ENCODE data around the gene TUBGCP3.

The TUBGCP3 gene

DNA sequence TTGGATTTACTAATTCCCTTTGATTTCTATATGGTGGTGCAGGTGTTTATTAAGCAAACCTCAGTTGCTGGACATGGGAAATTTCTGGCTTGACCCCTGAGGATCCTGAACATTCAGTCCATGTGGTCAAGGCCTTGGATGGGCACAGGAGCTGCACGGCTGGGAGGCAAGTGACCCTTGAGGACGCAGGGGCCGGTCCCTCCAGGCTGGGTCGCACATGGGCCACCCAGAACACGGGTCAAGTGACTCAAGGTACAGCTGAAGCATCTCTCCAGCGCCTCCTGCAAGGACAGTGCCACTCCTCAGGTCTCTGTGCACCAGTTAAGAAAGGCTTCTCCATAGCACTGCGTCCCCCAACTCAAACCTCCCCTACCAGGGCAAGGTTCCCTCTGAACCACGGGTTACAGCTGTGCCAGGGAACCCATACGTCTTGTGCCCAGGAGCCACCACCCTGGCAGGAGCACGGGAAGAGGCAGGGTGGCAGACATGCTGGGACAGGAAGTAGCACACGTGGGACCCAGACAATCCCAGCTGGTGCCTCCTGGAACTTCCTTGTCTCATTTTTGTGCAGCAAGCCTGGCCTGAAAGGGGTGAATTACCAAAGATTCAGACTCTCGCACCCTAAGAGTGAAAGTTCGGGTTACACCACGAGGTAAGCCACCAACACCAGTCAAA lies 118.7 kb downstream of the TUBGCP3 start:
- TF ChIP-seq, protein P1, sequence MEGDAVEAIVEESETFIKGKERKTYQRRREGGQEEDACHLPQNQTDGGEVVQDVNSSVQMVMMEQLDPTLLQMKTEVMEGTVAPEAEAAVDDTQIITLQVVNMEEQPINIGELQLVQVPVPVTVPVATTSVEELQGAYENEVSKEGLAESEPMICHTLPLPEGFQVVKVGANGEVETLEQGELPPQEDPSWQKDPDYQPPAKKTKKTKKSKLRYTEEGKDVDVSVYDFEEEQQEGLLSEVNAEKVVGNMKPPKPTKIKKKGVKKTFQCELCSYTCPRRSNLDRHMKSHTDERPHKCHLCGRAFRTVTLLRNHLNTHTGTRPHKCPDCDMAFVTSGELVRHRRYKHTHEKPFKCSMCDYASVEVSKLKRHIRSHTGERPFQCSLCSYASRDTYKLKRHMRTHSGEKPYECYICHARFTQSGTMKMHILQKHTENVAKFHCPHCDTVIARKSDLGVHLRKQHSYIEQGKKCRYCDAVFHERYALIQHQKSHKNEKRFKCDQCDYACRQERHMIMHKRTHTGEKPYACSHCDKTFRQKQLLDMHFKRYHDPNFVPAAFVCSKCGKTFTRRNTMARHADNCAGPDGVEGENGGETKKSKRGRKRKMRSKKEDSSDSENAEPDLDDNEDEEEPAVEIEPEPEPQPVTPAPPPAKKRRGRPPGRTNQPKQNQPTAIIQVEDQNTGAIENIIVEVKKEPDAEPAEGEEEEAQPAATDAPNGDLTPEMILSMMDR (IDR thresholded peaks at IDR 0.05), result no peak
- Histone ChIP-seq H3K4me3 (no peak overlapping the region), H3K27ac (no peak overlapping the region)
- DNase-seq (ENCODE audit: low spot score), result no peak

DNA sequence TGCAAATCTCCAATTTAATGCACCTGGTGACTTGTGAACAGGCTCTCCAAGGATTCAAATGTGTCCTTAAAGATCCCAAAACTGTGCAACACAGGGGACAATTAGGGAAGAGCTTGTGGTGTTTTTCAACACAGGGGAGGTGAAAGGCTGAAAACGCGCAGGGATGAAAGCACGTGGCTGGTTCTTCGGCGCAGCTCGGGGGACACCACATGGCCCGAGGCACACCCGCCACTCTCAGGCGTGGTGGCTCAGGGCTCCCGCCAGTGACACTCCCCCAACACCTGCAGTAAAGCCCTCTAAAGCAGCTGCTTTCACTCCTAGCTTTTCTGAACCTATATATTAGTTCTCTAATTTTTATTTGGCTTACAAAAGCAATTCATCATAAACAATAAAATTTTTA lies 119.9 kb downstream of the TUBGCP3 start:
- no peak overlapping the region for H3K27ac ChIP-seq
- no peak overlapping the region for H3K4me3 ChIP-seq
- TF ChIP-seq, protein P1 (IDR thresholded peaks at IDR 0.05), result no peak
- no peak for DNase-seq (ENCODE audit: low spot score)

DNA sequence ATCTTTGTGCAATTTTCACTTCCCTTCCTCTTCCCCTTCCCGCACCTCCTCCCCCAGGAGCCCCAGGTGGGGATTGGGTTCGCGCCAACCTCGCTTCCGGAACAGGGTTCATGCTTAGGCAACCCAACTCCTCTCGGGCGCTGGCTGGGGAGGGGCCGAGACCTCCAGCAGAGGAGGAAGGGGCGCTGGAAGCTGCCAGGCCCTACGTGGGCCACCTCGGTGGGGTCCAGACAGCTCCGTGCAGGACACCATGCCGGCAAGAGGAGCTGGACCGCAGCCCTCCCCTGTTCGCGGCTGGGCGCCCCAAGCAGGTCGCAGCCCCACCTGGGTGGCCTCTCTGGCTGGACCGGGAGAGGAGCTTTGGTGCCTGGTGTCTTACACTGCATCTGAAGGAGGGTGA lies 120.7 kb downstream of the TUBGCP3 start:
- H3K4me3 ChIP-seq, result no peak overlapping the region
- no peak for DNase-seq (ENCODE audit: low spot score)
- H3K27ac ChIP-seq, result no peak overlapping the region
- TF ChIP-seq, protein P1 (IDR thresholded peaks at IDR 0.05), result no peak

DNA sequence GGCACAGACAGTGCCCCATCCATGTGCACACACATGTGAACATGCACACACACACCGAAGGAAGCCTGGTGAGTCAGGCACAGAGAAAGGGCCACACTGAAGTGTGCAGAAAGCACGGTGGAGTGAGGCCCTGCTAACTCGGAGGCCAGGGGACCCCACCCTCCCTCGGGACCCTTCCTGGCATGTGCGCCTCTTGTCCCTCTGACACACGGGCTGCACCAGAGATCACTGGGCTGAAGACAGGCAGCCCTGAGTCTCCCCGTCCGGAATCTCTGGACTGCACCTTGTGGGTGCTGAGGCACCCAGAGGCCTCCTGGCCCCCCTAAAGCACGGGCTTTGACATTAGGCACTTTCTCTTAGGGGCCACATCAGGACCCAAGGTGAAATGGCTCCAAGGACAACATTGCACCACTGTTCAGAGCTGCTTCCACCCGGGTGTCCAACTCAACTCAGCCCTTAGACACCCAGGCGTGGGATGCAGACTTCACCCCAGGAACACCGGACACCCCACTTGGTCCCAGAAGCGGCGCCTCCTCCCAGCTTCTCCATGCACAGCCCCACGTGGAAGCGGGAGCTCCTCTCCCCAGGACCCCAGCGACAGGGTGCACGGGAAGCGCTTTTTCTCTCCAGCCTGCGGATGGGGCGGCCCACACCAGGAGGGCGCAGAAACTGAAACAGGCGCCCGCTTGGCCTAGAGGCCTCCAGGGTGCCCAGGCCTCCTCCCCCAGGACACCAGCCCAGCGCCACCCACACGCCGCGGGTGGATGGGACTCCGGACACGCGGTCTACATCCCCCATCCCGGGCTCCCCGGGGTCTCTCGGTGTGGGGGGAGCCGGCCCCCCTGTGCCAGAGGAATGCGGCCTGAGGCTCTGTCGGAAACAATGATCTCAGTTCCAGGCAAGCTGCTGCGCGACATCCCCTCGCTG lies 121.6 kb downstream of the TUBGCP3 start:
- TF ChIP-seq, protein P1 (IDR thresholded peaks at IDR 0.05), result no peak
- peak; percentile 65 for DNase-seq (ENCODE audit: low spot score)
- Histone ChIP-seq H3K27ac (no peak overlapping the region), H3K4me3 (no peak overlapping the region)

- Histone ChIP-seq H3K27ac (no peak overlapping the region), H3K4me3 (no peak overlapping the region)
- DNase-seq (ENCODE audit: low spot score), result no peak
- TF ChIP-seq, protein P1 (IDR thresholded peaks at IDR 0.05), result no peak
Measured at GRCh38 chr13:112465251-112466131, 122.5 kb downstream of the TUBGCP3 start.

DNA sequence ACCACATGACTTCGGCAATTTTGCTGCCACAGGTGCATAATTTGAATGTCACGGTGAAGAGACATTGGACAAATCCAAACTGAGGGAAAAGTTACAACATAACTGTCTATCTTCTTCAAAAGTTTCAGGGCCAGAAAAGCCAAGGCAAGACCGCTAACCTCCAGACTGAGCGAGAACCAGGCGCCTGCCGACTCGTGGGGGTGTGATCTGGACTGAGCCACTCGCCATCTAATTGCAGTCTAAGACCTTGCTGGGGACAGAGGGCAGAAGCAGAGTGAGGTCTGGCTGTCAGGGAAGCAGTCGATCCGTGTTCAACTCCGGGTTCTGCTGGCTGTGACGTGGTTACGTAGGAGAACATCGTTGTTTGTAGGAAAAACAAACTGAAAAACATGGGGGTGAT lies 123.2 kb downstream of the TUBGCP3 start:
- peak; percentile 40 for DNase-seq (ENCODE audit: low spot score)
- TF ChIP-seq, protein P1 (IDR thresholded peaks at IDR 0.05), result no peak
- no peak overlapping the region for H3K4me3 ChIP-seq

More for the DNA sequence above, 123.2 kb downstream of the TUBGCP3 start:
- H3K27ac ChIP-seq, result no peak overlapping the region

All from coronary artery (tissue), 2 donors.